Endothelial cell (in vitro differentiated cells): ENCODE measurements around the gene ILKAP. TPM values are rescaled to one million over a fixed set of nuclear protein-coding genes. Genes with fewer than 3 reads are reported as not detected.

Experiments
- DNase-seq: peaks from one replicate; pipeline ENCODE4 v3.0.0; 2021; ENCODE audit warnings: low spot score
- H3K27ac Mint-ChIP-seq: one replicate; pipeline ENCODE4 v1.8.0; 2021; ENCODE audit warnings: mixed read lengths, inconsistent platforms; ENCODE audit not compliant: unreplicated experiment
- H3K27me3 Mint-ChIP-seq: one replicate; pipeline ENCODE4 v1.8.0; 2021; ENCODE audit warnings: mild to moderate bottlenecking, moderate library complexity, mixed read lengths, inconsistent platforms; ENCODE audit not compliant: unreplicated experiment
- H3K36me3 Mint-ChIP-seq: one replicate; pipeline ENCODE4 v1.8.0; 2021; ENCODE audit warnings: mild to moderate bottlenecking, low read depth, mixed read lengths, inconsistent platforms; ENCODE audit not compliant: unreplicated experiment
- H3K4me1 Mint-ChIP-seq: one replicate; pipeline ENCODE4 v1.8.0; 2021; ENCODE audit warnings: mild to moderate bottlenecking, mixed read lengths, inconsistent platforms; ENCODE audit not compliant: unreplicated experiment
- H3K4me3 Mint-ChIP-seq: one replicate; pipeline ENCODE4 v1.8.0; 2021; ENCODE audit warnings: mild to moderate bottlenecking, mixed read lengths, inconsistent platforms; ENCODE audit not compliant: unreplicated experiment
- H3K9me3 Mint-ChIP-seq: one replicate; pipeline ENCODE4 v1.8.0; 2021; ENCODE audit warnings: mixed read lengths, inconsistent platforms; ENCODE audit not compliant: unreplicated experiment
- long read RNA-seq: library from polyadenylated mRNA; unstranded; transcript quantifications from one replicate; pipeline ENCODE4 v2.0.0, GENCODE V29; 2020; ENCODE audit not compliant: unreplicated experiment
- total RNA-seq: library from RNA; stranded (reverse); fragmentation: NEBNext Ultra II Directional; extraction: Animal tissue kit (Norgen Biotek cat#: 25700); gene quantifications from one replicate; pipeline ENCODE4 v1.2.1, GENCODE V29; 2021; ENCODE audit not compliant: unreplicated experiment
- TF ChIP-seq, protein P1 (sequence below): fragments of 200-600 bp; sonication (generic); IDR thresholded peaks from one replicate; pipeline ENCODE4 v1.5.0; 2021; ENCODE audit warnings: antibody characterized with exemption; ENCODE audit not compliant: unreplicated experiment

The ILKAP gene, protein sequence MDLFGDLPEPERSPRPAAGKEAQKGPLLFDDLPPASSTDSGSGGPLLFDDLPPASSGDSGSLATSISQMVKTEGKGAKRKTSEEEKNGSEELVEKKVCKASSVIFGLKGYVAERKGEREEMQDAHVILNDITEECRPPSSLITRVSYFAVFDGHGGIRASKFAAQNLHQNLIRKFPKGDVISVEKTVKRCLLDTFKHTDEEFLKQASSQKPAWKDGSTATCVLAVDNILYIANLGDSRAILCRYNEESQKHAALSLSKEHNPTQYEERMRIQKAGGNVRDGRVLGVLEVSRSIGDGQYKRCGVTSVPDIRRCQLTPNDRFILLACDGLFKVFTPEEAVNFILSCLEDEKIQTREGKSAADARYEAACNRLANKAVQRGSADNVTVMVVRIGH
- total RNA-seq = 43.0 TPM
- long read RNA-seq, transcript ILKAP-201 (12 exons, 1,490 nt) = major isoform, 36 of 49 reads
- long read RNA-seq, partial matches to known transcripts = 1 of 49 reads
- long read RNA-seq, other reads (novel, unspliced or antisense) = 12 of 49 reads

DNA sequence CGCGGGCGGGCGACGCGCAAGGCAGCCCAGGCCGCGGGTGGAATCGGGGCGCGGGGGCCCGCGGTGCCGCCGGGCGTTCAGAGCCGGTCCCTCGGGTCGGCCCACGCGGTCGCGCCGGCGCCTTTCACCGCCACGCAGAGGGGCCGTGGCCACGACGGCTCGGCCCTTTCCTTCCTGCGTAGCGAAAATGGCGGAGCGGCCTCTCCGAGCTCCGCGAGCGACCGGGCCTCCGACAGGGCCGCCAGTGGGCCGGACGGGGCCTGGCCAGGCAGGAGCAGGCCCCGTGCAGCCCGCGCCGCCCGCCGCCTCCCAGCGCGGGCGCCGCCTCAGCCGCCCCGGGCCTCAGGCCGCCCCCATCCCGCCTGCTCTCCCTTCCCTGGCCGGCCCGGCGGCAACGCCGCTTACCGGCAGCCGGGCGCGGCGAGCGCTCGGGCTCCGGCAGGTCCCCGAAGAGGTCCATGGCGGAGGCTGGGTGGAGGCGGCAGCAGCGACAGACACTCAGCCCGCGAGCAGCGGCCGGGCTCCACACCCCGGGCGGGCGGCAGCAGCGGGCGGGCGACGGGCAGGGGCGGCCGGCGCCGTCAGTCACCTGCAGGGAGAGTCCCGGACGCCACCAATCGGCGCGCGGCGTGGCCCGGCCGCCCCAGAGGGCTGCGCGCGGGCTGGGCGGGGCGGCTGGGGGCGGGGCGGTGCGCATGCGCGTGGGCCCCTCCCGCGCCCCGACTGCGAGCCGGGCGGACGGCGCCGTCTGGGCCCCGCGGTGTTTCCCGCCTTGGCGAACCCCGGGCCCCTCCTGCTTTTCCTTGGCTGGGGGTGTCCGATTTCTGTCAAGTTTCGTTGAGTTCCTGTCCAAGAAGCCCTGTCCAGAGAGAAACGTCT, at the start of gene ILKAP:
Gene ILKAP, minus strand, starts transcription at position 602 of the 879 bp plus-strand sequence. Its CDS starts 142 bp downstream, at position 460.
- Mint-ChIP-seq H3K9me3 (no peaks in the 10 kb centered on the region), H3K27me3 (peaks cover 5% of the 10 kb centered on the region), H3K27ac (peak within 1 kb of the TSS; percentile 55), H3K36me3 (peaks cover 9% of the 10 kb centered on the region), H3K4me3 (peak within 1 kb of the TSS; percentile 94), H3K4me1 (peaks cover 10% of the 10 kb centered on the region)
- TF ChIP-seq, protein P1, sequence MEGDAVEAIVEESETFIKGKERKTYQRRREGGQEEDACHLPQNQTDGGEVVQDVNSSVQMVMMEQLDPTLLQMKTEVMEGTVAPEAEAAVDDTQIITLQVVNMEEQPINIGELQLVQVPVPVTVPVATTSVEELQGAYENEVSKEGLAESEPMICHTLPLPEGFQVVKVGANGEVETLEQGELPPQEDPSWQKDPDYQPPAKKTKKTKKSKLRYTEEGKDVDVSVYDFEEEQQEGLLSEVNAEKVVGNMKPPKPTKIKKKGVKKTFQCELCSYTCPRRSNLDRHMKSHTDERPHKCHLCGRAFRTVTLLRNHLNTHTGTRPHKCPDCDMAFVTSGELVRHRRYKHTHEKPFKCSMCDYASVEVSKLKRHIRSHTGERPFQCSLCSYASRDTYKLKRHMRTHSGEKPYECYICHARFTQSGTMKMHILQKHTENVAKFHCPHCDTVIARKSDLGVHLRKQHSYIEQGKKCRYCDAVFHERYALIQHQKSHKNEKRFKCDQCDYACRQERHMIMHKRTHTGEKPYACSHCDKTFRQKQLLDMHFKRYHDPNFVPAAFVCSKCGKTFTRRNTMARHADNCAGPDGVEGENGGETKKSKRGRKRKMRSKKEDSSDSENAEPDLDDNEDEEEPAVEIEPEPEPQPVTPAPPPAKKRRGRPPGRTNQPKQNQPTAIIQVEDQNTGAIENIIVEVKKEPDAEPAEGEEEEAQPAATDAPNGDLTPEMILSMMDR = no peak
- DNase-seq = peak; percentile 91

DNA sequence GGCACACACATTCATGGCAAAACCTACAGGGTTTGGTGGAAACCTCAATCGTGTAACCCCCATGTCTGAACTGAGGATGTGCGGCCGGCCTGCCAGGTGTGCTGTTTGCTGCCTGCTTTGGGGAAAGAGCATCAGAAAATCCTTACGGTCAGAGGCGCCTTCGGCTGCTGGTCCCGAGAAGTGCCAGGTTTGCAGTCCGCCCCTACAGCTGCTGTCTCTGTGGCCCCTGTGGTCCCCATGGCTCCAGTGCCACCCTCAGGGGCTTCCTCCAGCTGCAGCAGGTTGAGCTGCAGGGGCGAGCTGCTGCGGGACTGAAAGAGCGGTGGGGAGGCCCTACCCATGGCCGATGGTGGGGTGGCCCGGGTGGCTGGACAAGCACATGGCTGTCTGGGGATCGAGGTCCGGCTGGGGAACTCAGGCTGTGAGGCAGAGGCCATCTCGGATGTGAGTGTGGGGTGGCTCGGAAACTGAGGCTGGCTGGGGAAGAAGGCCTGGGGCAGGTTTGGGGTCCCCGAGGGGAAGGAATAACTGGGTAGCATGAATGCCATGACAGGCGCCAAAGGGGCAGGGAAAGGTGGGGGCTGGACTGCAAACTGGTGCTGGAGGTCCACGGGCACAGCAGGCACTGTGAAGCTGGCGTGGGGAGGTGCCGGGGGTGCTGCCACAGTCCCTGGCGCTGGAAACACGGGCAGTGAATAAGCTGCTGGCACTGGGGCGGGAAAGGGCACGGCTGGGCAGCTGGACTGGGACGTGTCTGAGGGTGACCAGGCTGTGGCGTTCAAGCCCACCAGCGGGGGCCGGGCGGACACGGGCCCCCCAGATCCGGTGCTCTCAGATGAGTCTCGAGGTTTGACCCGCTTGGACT, 49.5 kb upstream of the ILKAP start:
- TF ChIP-seq, protein P1 = no peak
- DNase-seq = no peak
- Mint-ChIP-seq H3K27ac (no peak overlapping the region), H3K4me3 (no peak overlapping the region), H3K4me1 (no peaks in the 10 kb centered on the region), H3K9me3 (no peaks in the 10 kb centered on the region), H3K36me3 (no peaks in the 10 kb centered on the region), H3K27me3 (peaks cover 4% of the 10 kb centered on the region)

DNA sequence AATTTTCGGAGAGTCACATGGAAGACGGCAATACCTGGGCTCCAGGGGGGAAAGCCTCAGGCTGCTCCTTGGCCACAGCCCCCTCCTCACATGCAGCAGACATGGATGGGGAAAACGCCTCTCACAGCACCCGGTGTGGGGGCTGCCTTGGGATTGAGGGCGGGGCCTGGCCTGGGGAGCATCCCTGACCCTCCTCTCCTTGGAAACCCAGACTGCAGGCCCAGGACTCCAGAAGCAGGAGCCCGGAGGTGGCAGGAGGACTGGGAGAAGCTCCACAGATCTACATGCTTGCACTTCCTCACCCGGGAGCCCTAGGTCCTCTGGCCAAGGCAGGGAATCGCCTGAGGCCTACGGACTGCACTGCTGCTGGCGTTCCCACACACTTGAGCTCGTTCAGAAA, 48.5 kb upstream of the ILKAP start:
- peaks cover 4% of the 10 kb centered on the region for H3K27me3 Mint-ChIP-seq
- no peaks in the 10 kb centered on the region for H3K9me3 Mint-ChIP-seq
- no peaks in the 10 kb centered on the region for H3K4me1 Mint-ChIP-seq
- TF ChIP-seq, protein P1 = no peak
- no peak overlapping the region for H3K27ac Mint-ChIP-seq
- no peak overlapping the region for H3K4me3 Mint-ChIP-seq
- no peaks in the 10 kb centered on the region for H3K36me3 Mint-ChIP-seq
- DNase-seq = no peak

DNA sequence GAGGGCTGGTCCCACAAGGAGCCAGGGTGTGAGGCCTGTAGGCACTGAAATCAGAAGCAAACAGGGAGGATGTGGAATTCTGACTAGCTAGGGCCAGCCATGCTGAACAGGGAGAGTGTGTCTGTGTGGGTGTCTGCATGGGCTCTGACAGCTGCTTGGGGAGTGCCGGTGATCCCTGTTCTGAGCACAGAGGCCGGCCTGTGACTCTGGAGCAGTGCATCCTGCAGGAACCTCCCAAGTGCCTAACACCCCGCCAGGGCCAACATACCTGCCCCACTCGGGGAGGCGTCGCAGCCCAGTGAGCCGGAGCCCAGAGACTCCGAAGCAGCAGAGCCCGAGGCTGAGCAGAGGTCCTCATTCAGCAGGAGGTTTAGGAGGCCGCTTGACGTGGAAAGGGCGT, 47.8 kb upstream of the ILKAP start:
- H3K4me3 Mint-ChIP-seq = no peak overlapping the region
- H3K4me1 Mint-ChIP-seq = no peaks in the 10 kb centered on the region
- H3K9me3 Mint-ChIP-seq = no peaks in the 10 kb centered on the region
- peaks cover 1% of the 10 kb centered on the region for H3K36me3 Mint-ChIP-seq
- H3K27me3 Mint-ChIP-seq = peaks cover 6% of the 10 kb centered on the region
- no peak for DNase-seq
- TF ChIP-seq, protein P1 = no peak
- H3K27ac Mint-ChIP-seq = no peak overlapping the region
